Keratinocyte (primary cell): ENCODE data around the gene SPINT3. TPM values are rescaled to one million over a fixed set of nuclear protein-coding genes. Genes with fewer than 3 reads are reported as not detected.

Experiments used
- DNase-seq: peaks from one replicate; pipeline ENCODE4 v3.0.0-alpha.2; 2011; ENCODE audit warnings: low read depth, missing footprints, low spot score
- FAIRE-seq: peaks from 2 replicates; lab custom pipeline; 2011; peaks lifted over from hg19 to GRCh38; lab: Jason Lieb, UNC
- H2AFZ ChIP-seq: 2 replicates; pipeline ENCODE4 v1.6.0; 2012; ENCODE audit warnings: low read length, control low read depth, inconsistent platforms; ENCODE audit not compliant: control insufficient read depth
- H3K27ac ChIP-seq: 2 replicates; pipeline ENCODE4 v1.5.1; 2011; ENCODE audit warnings: low read length; ENCODE audit not compliant: control insufficient read depth, insufficient read depth
- H3K27me3 ChIP-seq: 3 replicates; pipeline ENCODE4 v1.6.0; 2011; ENCODE audit warnings: low read length; ENCODE audit not compliant: control insufficient read depth, insufficient read depth; ENCODE audit errors: extremely low read depth
- H3K36me3 ChIP-seq, 2 experiments: 2 replicates in 1 of 2; 3 replicates in 1 of 2; pipeline ENCODE4 v1.5.1; 2011; ENCODE audit warnings: low read length in 2 of 2, mild to moderate bottlenecking in 1 of 2; ENCODE audit not compliant: control insufficient read depth in 2 of 2, insufficient read depth in 2 of 2; ENCODE audit errors: extremely low read depth in 1 of 2
- H3K4me1 ChIP-seq: 3 replicates; pipeline ENCODE4 v1.5.1; 2011; ENCODE audit warnings: low read length; ENCODE audit not compliant: control insufficient read depth, insufficient read depth; ENCODE audit errors: extremely low read depth
- H3K4me2 ChIP-seq: 3 replicates; pipeline ENCODE4 v1.6.0; 2011; ENCODE audit warnings: low read depth, low read length; ENCODE audit not compliant: control insufficient read depth, insufficient read depth; ENCODE audit errors: extremely low read depth
- H3K4me3 ChIP-seq, 3 experiments: fragments of 200-600 bp in 1 of 3; sonication (generic) in 1 of 3; 2 replicates in 2 of 3; 3 replicates in 1 of 3; pipeline ENCODE4 v1.5.1; 2011 to 2016; ENCODE audit warnings: low read length in 3 of 3, mild to moderate bottlenecking in 3 of 3, control low read depth in 2 of 3, inconsistent platforms in 1 of 3, low read depth in 1 of 3, mixed read lengths in 1 of 3, mixed run types in 1 of 3, moderate library complexity in 1 of 3; ENCODE audit not compliant: control insufficient read depth in 2 of 3, insufficient read depth in 2 of 3; ENCODE audit errors: extremely low read depth in 1 of 3
- H3K79me2 ChIP-seq: 2 replicates; pipeline ENCODE4 v1.6.0; 2012; ENCODE audit warnings: low read length; ENCODE audit not compliant: control insufficient read depth, insufficient read depth
- H3K9ac ChIP-seq: 3 replicates; pipeline ENCODE4 v1.6.0; 2011; ENCODE audit warnings: low read length; ENCODE audit not compliant: control insufficient read depth, insufficient read depth; ENCODE audit errors: extremely low read depth
- H3K9me1 ChIP-seq: 3 replicates; pipeline ENCODE4 v1.6.0; 2011; ENCODE audit warnings: low read length; ENCODE audit not compliant: control insufficient read depth, insufficient read depth; ENCODE audit errors: extremely low read depth
- H3K9me3 ChIP-seq: 2 replicates; pipeline ENCODE4 v1.5.1; 2012; ENCODE audit warnings: low read depth, low read length; ENCODE audit not compliant: control insufficient read depth
- H4K20me1 ChIP-seq: 3 replicates; pipeline ENCODE4 v1.6.0; 2011; ENCODE audit warnings: low read length; ENCODE audit not compliant: control insufficient read depth, insufficient read depth; ENCODE audit errors: extremely low read depth
- EZH2 ChIP-seq: IDR thresholded peaks from one replicate; pipeline ENCODE4 v1.6.1; 2012; ENCODE audit warnings: inconsistent platforms, mild to moderate bottlenecking, low read length, moderate library complexity
- dilution Hi-C: fragments of 300-500 bp; cut with MboI; formaldehyde crosslinking; loops from one replicate; pipeline ENCODE4 v1.7.0; 2020; ENCODE audit warnings: low sequenced_read_pairs; ENCODE audit not compliant: extremely low pct_ligation_motif_present
- polyA plus RNA-seq, 5 experiments: library from polyadenylated mRNA; depleted of rRNA in 3 of 5; stranded (reverse) in 3 of 5; stranded (forward) in 1 of 5; unstranded in 1 of 5; fragments of >200 nt; gene quantifications; 1 replicate in 1 of 5; 2 replicates in 3 of 5; 3 replicates in 1 of 5; pipeline versions ENCODE4 v1.2.1 to v1.2.3, GENCODE V29; 2011 to 2012; ENCODE audit warnings: missing spikeins in 2 of 5, low read depth in 1 of 5, low replicate concordance in 1 of 5
- TF ChIP-seq, protein P1 (sequence below), 3 experiments: IDR thresholded peaks in 1 of 3; conservative IDR thresholded peaks in 1 of 3; optimal IDR thresholded peaks in 1 of 3; 2 replicates in 2 of 3; 3 replicates in 1 of 3; pipeline versions ENCODE3 to v1.5.1; 2011; ENCODE audit warnings: low read length in 3 of 3, mild to moderate bottlenecking in 3 of 3, moderate library complexity in 2 of 3, control low read depth in 1 of 3, inconsistent platforms in 1 of 3; ENCODE audit not compliant: insufficient read depth in 2 of 3; ENCODE audit errors: extremely low read depth in 1 of 3

SPINT3 gene
- polyA plus RNA-seq, 1 donor (not counting 4 experiments of a cell fraction or from before 2014, with no cell fraction given) = not detected

DNA sequence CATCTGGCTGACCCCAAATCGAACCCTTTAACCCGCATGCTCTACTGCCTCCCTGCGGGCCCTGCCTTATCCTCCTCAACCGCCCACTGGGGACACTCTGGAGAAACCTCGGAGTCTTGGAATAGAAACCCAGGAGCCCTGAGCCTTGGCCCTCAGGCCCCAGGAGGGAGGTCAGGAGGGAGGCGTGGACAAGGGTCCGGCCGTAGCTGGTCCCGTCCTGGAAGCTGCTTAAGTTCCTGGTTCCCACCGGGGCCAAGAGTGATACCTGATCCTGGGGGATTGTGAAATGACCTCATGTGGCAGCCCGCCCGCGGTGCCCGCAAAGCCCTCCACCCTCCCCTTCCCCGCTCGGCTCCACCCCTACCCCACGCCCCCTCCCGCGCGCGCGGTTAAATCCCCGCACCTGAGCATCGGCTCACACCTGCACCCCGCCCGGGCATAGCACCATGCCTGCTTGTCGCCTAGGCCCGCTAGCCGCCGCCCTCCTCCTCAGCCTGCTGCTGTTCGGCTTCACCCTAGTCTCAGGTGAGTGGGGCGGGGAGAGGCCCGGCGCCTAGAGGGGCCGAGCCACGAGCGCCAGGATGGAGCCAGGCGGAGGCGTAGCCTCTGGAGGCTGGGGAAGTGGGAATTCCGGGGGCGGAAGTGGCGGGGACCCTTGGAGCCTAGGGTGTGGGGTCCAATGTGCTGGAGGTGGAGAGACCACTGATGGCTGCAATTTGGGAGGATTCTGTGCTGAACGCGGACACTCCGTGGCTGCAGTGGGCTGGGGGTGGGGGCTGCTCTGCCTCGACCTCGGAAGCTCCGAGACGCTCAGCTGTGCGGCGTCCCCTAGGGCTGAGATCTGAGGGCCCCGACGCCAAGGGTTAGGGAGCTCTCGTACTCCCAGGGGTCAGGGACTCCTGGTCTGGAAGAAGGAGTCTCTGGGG lies 45.8 kb downstream of the SPINT3 start, which contains the start of gene WFDC2:
WFDC2 (plus strand) TSS at position 418 of the 926 bp plus-strand sequence; CDS start at position 447, 29 bp downstream.
- peaks cover 44% of the 10 kb centered on the region for H3K27me3 ChIP-seq
- no peaks in the 10 kb centered on the region for H3K9me3 ChIP-seq
- no peak within 1 kb of the TSS for H3K9ac ChIP-seq
- DNase-seq (no peak), FAIRE-seq (no peak)
- H2AFZ ChIP-seq = peak within 1 kb of the TSS; percentile 54
- TF ChIP-seq EZH2 = peak; percentile 40
- TF ChIP-seq, protein P1, sequence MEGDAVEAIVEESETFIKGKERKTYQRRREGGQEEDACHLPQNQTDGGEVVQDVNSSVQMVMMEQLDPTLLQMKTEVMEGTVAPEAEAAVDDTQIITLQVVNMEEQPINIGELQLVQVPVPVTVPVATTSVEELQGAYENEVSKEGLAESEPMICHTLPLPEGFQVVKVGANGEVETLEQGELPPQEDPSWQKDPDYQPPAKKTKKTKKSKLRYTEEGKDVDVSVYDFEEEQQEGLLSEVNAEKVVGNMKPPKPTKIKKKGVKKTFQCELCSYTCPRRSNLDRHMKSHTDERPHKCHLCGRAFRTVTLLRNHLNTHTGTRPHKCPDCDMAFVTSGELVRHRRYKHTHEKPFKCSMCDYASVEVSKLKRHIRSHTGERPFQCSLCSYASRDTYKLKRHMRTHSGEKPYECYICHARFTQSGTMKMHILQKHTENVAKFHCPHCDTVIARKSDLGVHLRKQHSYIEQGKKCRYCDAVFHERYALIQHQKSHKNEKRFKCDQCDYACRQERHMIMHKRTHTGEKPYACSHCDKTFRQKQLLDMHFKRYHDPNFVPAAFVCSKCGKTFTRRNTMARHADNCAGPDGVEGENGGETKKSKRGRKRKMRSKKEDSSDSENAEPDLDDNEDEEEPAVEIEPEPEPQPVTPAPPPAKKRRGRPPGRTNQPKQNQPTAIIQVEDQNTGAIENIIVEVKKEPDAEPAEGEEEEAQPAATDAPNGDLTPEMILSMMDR (optimal IDR thresholded peaks at IDR 0.05 in 1 of 3, IDR thresholded peaks at IDR 0.05 in 1 of 3, conservative IDR thresholded peaks at IDR 0.05 in 1 of 3; ENCODE audit: extremely low read depth in 1 of 3, insufficient read depth in 2 of 3, low read length in 3 of 3) = no peak
- H4K20me1 ChIP-seq = no peaks in the 10 kb centered on the region
- peak within 1 kb of the TSS; percentile 67 for H3K4me2 ChIP-seq
- H3K36me3 ChIP-seq = no peaks in the 10 kb centered on the region
- no peaks in the 10 kb centered on the region for H3K79me2 ChIP-seq
- no peaks in the 10 kb centered on the region for H3K9me1 ChIP-seq
- dilution Hi-C loops = no loop called here
- H3K27ac ChIP-seq = no peak within 1 kb of the TSS
- peaks cover 5% of the 10 kb centered on the region for H3K4me1 ChIP-seq
- H3K4me3 ChIP-seq = peak within 1 kb of the TSS; percentile 10 to 29 (median 24)

DNA sequence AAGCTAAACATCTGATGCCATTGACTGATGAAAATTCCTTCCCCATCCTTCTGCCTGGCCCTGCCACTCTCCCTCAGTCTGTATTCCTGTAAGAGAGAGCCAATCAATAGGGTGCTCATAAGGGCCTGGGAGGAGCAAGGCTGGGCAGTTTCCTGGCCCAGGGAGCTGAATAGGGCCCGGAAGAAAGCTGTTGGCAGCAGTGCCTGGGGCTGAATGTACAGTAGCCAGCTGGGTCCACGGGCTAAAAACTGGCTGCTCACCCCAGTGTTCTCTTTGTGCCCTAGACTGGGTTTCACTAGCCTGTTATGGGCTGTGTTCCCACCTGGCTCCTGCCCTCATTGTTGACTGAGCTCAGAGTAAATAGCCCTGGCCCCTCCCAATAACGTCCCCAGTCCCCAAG lies 47.6 kb downstream of the SPINT3 start:
- Histone ChIP-seq H3K9ac (no peak overlapping the region), H3K9me3 (no peaks in the 10 kb centered on the region), H3K27ac (no peak overlapping the region), H3K79me2 (no peaks in the 10 kb centered on the region), H3K27me3 (peaks cover 61% of the 10 kb centered on the region), H3K4me2 (no peak overlapping the region), H2AFZ (no peak overlapping the region), H3K9me1 (no peaks in the 10 kb centered on the region), H3K36me3 (no peaks in the 10 kb centered on the region), H3K4me3 (no peak overlapping the region), H3K4me1 (peaks cover 5% of the 10 kb centered on the region), H4K20me1 (no peaks in the 10 kb centered on the region)
- FAIRE-seq (no peak), DNase-seq (no peak)
- dilution Hi-C loops = no loop called here
- no peak for TF ChIP-seq EZH2
- TF ChIP-seq, protein P1 (optimal IDR thresholded peaks at IDR 0.05 in 1 of 3, IDR thresholded peaks at IDR 0.05 in 1 of 3, conservative IDR thresholded peaks at IDR 0.05 in 1 of 3; ENCODE audit: extremely low read depth in 1 of 3, insufficient read depth in 2 of 3, low read length in 3 of 3) = no peak
